Measurements from ENCODE around the gene CREB3L2.
"Not testable (repeated sequence)": the region's sequence is repeated elsewhere in the genome, so short reads cannot be mapped to it uniquely, and the experiment has no call there.

CREB3L2 gene

GRCh38 chr7:137916980-137917645, 84.8 kb downstream of the CREB3L2 start:
- TF ChIP-seq CTCF (IDR thresholded peaks at IDR 0.05; ENCODE audit: extremely low read depth, missing control alignments), result no peak
- no peak for DNase-seq (ENCODE audit: low spot score)

GRCh38 chr7:137916564-137916963, 85.3 kb downstream of the CREB3L2 start:
- TF ChIP-seq CTCF (IDR thresholded peaks at IDR 0.05; ENCODE audit: extremely low read depth, missing control alignments), result no peak
- DNase-seq (ENCODE audit: low spot score), result no peak

GRCh38 chr7:137915266-137915665, 86.6 kb downstream of the CREB3L2 start:
- DNase-seq (ENCODE audit: low spot score), result no peak
- TF ChIP-seq CTCF (IDR thresholded peaks at IDR 0.05; ENCODE audit: extremely low read depth, missing control alignments), result no peak

- TF ChIP-seq CTCF (IDR thresholded peaks at IDR 0.05; ENCODE audit: extremely low read depth, missing control alignments), result no peak
- no peak for DNase-seq (ENCODE audit: low spot score)
These were observed 87.9 kb downstream of the CREB3L2 start for GRCh38 chr7:137913985-137914384.

GRCh38 chr7:137909042-137909441, 92.8 kb downstream of the CREB3L2 start:
- no peak for TF ChIP-seq CTCF (IDR thresholded peaks at IDR 0.05; ENCODE audit: extremely low read depth, missing control alignments)

GRCh38 chr7:137908106-137908505, 93.8 kb downstream of the CREB3L2 start:
- no peak for DNase-seq (ENCODE audit: low spot score)
- no peak for TF ChIP-seq CTCF (IDR thresholded peaks at IDR 0.05; ENCODE audit: extremely low read depth, missing control alignments)

More at GRCh38 chr7:137909042-137909441, 92.8 kb downstream of the CREB3L2 start:
- DNase-seq (ENCODE audit: low spot score), result no peak

- DNase-seq (ENCODE audit: low spot score), result not testable (repeated sequence)
These were observed 95.2 kb downstream of the CREB3L2 start for GRCh38 chr7:137906636-137907035.

- TF ChIP-seq CTCF (IDR thresholded peaks at IDR 0.05; ENCODE audit: extremely low read depth, missing control alignments), result no peak
- no peak for DNase-seq (ENCODE audit: low spot score)
These were observed 97.1 kb downstream of the CREB3L2 start for GRCh38 chr7:137904833-137905232.
